SK-N-MC (cell line): ENCODE data around the gene ARHGAP26.

Source experiments
- DNase-seq: peaks from one replicate; pipeline ENCODE4 v3.0.0-alpha.2; 2011; ENCODE audit warnings: low read depth, low spot score
- H3K27ac ChIP-seq: fragments of 200-600 bp; sonication (generic); 2 replicates; pipeline ENCODE4 v1.5.1; 2016; ENCODE audit warnings: mixed run types
- H3K36me3 ChIP-seq: fragments of 200-600 bp; sonication (generic); 2 replicates; pipeline ENCODE4 v1.6.1; 2017; ENCODE audit warnings: antibody characterized with exemption, low read length, mixed read lengths; ENCODE audit not compliant: insufficient read depth
- H3K4me3 ChIP-seq: fragments of 200-600 bp; sonication (generic); 2 replicates; pipeline ENCODE4 v1.5.1; 2016
- H3K9ac ChIP-seq: fragments of 200-600 bp; sonication (generic); 2 replicates; pipeline ENCODE4 v1.8.0; 2017; ENCODE audit warnings: mixed run types, mixed read lengths; ENCODE audit not compliant: insufficient read length
- H3K9me3 ChIP-seq: fragments of 200-600 bp; sonication (generic); 2 replicates; pipeline ENCODE4 v1.6.1; 2017; ENCODE audit warnings: low read depth, mild to moderate bottlenecking, antibody characterized with exemption, low read length, moderate library complexity, mixed read lengths
- EZH2 ChIP-seq: fragments of 200-600 bp; sonication (generic); IDR thresholded peaks from one replicate; pipeline ENCODE4 v1.6.1; 2017; ENCODE audit warnings: antibody characterized with exemption
- FOXP2 ChIP-seq: optimal IDR thresholded peaks from 2 replicates; pipeline ENCODE3; 2011; ENCODE audit warnings: mild to moderate bottlenecking, moderate library complexity; ENCODE audit not compliant: insufficient read depth; ENCODE audit errors: extremely low read length, control extremely low read depth
- POLR2AphosphoS5 ChIP-seq: IDR thresholded peaks from 2 replicates; pipeline ENCODE4 v1.6.1; 2012; ENCODE audit warnings: mild to moderate bottlenecking, low read depth, low read length, borderline replicate concordance

Gene ARHGAP26

GRCh38 chr5:143231416-143231815, 461.2 kb downstream of the ARHGAP26 start:
- TF ChIP-seq EZH2 (no peak), POLR2AphosphoS5 (no peak), FOXP2 (no peak)
- Histone ChIP-seq H3K4me3 (no peak overlapping the region), H3K27ac (no peak overlapping the region), H3K9me3 (no peaks in the 10 kb centered on the region), H3K9ac (no peak overlapping the region), H3K36me3 (no peaks in the 10 kb centered on the region)
- DNase-seq = no peak

GRCh38 chr5:143231973-143232812, 462.0 kb downstream of the ARHGAP26 start:
- Histone ChIP-seq H3K4me3 (no peak overlapping the region), H3K27ac (no peak overlapping the region), H3K36me3 (no peaks in the 10 kb centered on the region), H3K9ac (no peak overlapping the region), H3K9me3 (no peaks in the 10 kb centered on the region)
- no peak for TF ChIP-seq EZH2
- TF ChIP-seq FOXP2 = no peak
- no peak for TF ChIP-seq POLR2AphosphoS5
- DNase-seq = no peak

DNA sequence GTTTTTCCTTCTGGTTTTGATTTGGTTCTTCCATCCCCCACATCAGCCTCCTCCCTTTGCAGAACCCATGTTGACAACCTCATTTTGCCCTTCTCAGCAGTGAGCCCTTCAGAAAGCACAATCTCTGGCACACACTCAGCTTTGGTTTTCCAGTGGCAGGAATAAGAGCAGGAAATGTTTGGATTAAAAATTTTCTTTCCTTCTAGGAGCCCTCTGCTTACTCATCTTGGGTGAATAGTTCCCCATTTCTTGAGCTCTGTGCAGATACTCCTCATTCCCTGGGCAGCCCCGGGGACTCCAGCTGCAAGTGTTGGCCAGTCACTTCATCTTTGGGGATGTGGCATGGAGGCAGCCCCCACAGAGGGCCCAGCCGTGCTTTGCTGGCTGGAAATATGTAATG, 462.9 kb downstream of the ARHGAP26 start:
- DNase-seq = no peak
- Histone ChIP-seq H3K27ac (0 out of 2 replicates have a peak overlapping the region, but pooled peaks have one; percentile 36), H3K9me3 (no peaks in the 10 kb centered on the region), H3K4me3 (no peak overlapping the region), H3K9ac (no peak overlapping the region), H3K36me3 (no peaks in the 10 kb centered on the region)
- TF ChIP-seq POLR2AphosphoS5 (no peak), FOXP2 (no peak), EZH2 (no peak)

DNA sequence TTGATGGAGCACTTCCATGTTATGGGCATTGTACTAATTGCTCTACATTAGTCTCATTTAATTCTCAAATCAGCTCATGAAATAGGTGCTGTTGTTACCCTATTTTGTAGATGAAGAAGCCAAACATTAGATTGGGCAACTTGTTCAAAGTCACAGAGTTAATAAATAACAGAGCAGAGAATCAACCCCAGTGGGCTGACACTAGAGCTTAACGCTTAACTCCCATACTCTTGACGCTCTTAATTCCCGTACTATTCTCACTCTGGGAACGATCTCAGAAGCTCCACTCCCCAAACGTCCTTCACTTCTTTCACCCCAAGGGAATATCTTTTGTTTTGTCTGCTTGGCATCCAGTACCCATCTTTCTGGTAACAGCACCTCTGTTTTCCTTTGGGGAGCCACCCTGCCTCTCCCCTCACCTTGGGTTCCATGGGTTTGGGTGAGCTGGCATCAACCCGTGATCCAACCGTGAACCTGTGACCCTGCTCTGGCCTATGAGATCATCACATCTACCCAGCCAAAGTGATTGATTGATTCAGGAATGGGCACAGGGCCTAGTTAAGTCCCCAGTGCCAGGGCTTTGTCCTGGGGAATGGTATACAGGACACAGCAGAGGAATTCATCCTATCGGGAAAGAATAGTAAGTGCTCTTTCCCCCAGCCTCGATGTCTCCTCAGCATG, 464.1 kb downstream of the ARHGAP26 start:
- TF ChIP-seq EZH2 = no peak
- no peak for TF ChIP-seq POLR2AphosphoS5
- no peak for TF ChIP-seq FOXP2
- DNase-seq = no peak
- no peaks in the 10 kb centered on the region for H3K36me3 ChIP-seq
- H3K27ac ChIP-seq = no peak overlapping the region
- H3K9ac ChIP-seq = no peak overlapping the region
- H3K4me3 ChIP-seq = no peak overlapping the region
- no peaks in the 10 kb centered on the region for H3K9me3 ChIP-seq

DNA sequence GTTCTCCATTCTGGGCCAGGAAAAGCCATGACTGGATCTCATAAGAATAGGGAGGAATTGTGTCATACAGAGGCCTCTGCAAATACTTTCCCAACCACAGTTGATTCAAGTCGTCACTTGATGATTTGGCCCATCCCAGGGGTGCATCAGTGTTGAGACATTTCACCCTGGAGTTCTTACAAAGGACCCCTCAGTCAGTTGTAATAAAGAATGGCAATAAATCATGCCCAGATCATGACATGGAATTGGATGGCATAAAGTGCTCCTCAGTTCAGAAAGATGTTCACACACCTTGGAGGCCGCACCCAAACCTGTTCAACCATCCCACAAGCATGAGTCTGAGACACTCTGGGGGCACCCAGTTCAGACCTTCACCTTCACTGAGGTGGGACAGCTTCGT, 465.2 kb downstream of the ARHGAP26 start:
- H3K27ac ChIP-seq = no peak overlapping the region
- H3K9ac ChIP-seq = no peak overlapping the region
- H3K4me3 ChIP-seq = no peak overlapping the region
- TF ChIP-seq EZH2 (no peak), POLR2AphosphoS5 (no peak), FOXP2 (no peak)
- no peaks in the 10 kb centered on the region for H3K9me3 ChIP-seq
- DNase-seq = no peak
- H3K36me3 ChIP-seq = no peaks in the 10 kb centered on the region

- H3K27ac ChIP-seq = no peak overlapping the region
- no peak overlapping the region for H3K9ac ChIP-seq
- no peaks in the 10 kb centered on the region for H3K36me3 ChIP-seq
- no peak for TF ChIP-seq EZH2
- H3K9me3 ChIP-seq = no peaks in the 10 kb centered on the region
- no peak for DNase-seq
- H3K4me3 ChIP-seq = no peak overlapping the region
These were observed 466.5 kb downstream of the ARHGAP26 start for GRCh38 chr5:143236682-143237081.

GRCh38 chr5:143237664-143238063, 467.5 kb downstream of the ARHGAP26 start:
- Histone ChIP-seq H3K4me3 (no peak overlapping the region), H3K27ac (no peak overlapping the region), H3K36me3 (no peaks in the 10 kb centered on the region), H3K9me3 (no peaks in the 10 kb centered on the region), H3K9ac (no peak overlapping the region)
- no peak for DNase-seq
- TF ChIP-seq POLR2AphosphoS5 (no peak), EZH2 (no peak), FOXP2 (no peak)

- TF ChIP-seq EZH2 = no peak
- TF ChIP-seq POLR2AphosphoS5 = no peak
- TF ChIP-seq FOXP2 = no peak
- Histone ChIP-seq H3K9me3 (no peaks in the 10 kb centered on the region), H3K9ac (no peak overlapping the region), H3K36me3 (no peaks in the 10 kb centered on the region), H3K4me3 (no peak overlapping the region), H3K27ac (no peak overlapping the region)
- no peak for DNase-seq
These were observed 468.4 kb downstream of the ARHGAP26 start for GRCh38 chr5:143238620-143239019.

GRCh38 chr5:143239882-143240518, 469.8 kb downstream of the ARHGAP26 start:
- Histone ChIP-seq H3K4me3 (no peak overlapping the region), H3K27ac (no peak overlapping the region), H3K9me3 (no peaks in the 10 kb centered on the region), H3K36me3 (no peaks in the 10 kb centered on the region), H3K9ac (no peak overlapping the region)
- no peak for DNase-seq
- no peak for TF ChIP-seq POLR2AphosphoS5
- no peak for TF ChIP-seq FOXP2
- no peak for TF ChIP-seq EZH2
